ACC112 (cell line): ENCODE data around the gene DUS2.
"Not testable (repeated sequence)": the region's sequence is repeated elsewhere in the genome, so short reads cannot be mapped to it uniquely, and the experiment has no call there.

ENCODE experiments used
- H2AFZ ChIP-seq: fragments of 200-600 bp; sonication (generic); one replicate; pipeline ENCODE4 v1.6.0; 2017; ENCODE audit warnings: antibody characterized with exemption, low read length; ENCODE audit not compliant: unreplicated experiment
- H3K27ac ChIP-seq: fragments of 200-600 bp; sonication (generic); 2 replicates; pipeline ENCODE4 v1.5.1; 2014; ENCODE audit warnings: low read depth, mild to moderate bottlenecking, antibody characterized with exemption, low read length, moderate library complexity
- H3K27me3 ChIP-seq: fragments of 200-600 bp; sonication (generic); 2 replicates; pipeline ENCODE4 v1.6.1; 2014; ENCODE audit warnings: mild to moderate bottlenecking, antibody characterized with exemption, low read length, moderate library complexity, mixed read lengths; ENCODE audit not compliant: insufficient read depth
- H3K36me3 ChIP-seq: fragments of 200-600 bp; sonication (generic); 2 replicates; pipeline ENCODE4 v1.6.1; 2016; ENCODE audit warnings: mild to moderate bottlenecking, antibody characterized with exemption, low read length, moderate library complexity, mixed read lengths; ENCODE audit not compliant: insufficient read depth
- H3K4me1 ChIP-seq: fragments of 200-600 bp; sonication (generic); one replicate; pipeline ENCODE4 v1.6.1; 2016; ENCODE audit warnings: low read length, mixed read lengths; ENCODE audit not compliant: insufficient read depth, unreplicated experiment, control insufficient read depth
- H3K4me3 ChIP-seq: fragments of 200-600 bp; sonication (generic); 2 replicates; pipeline ENCODE4 v1.5.1; 2014; ENCODE audit warnings: mild to moderate bottlenecking, low read depth, low read length
- H3K79me2 ChIP-seq: fragments of 200-600 bp; sonication (generic); one replicate; pipeline ENCODE4 v1.6.0; 2016; ENCODE audit warnings: low read length; ENCODE audit not compliant: control insufficient read depth, unreplicated experiment, insufficient read depth

Gene DUS2

GRCh38 chr16:68093816-68094613, 70.9 kb downstream of the DUS2 start:
- Histone ChIP-seq H3K4me1 (peaks cover 51% of the 10 kb centered on the region), H3K27ac (peak overlapping the region; percentile 29; the same call in 1 of the 2 replicates), H2AFZ (no peak overlapping the region)

GRCh38 chr16:68094614-68094934, 71.5 kb downstream of the DUS2 start:
- H3K27ac ChIP-seq, result no peak overlapping the region
- peaks cover 91% of the 10 kb centered on the region for H3K79me2 ChIP-seq
- H3K4me3 ChIP-seq, result no peak overlapping the region
- H3K4me1 ChIP-seq, result peaks cover 48% of the 10 kb centered on the region
- H3K27me3 ChIP-seq, result no peaks in the 10 kb centered on the region
- no peak overlapping the region for H2AFZ ChIP-seq
- H3K36me3 ChIP-seq, result no peaks in the 10 kb centered on the region

More at GRCh38 chr16:68093816-68094613, 70.9 kb downstream of the DUS2 start:
- H3K79me2 ChIP-seq, result peaks cover 94% of the 10 kb centered on the region
- H3K36me3 ChIP-seq, result no peaks in the 10 kb centered on the region
- H3K4me3 ChIP-seq, result no peak overlapping the region
- H3K27me3 ChIP-seq, result no peaks in the 10 kb centered on the region

GRCh38 chr16:68096491-68096890, 73.4 kb downstream of the DUS2 start:
- Histone ChIP-seq H3K27me3 (no peaks in the 10 kb centered on the region), H3K36me3 (no peaks in the 10 kb centered on the region), H3K4me1 (peaks cover 30% of the 10 kb centered on the region), H2AFZ (no peak overlapping the region), H3K27ac (no peak overlapping the region), H3K79me2 (peaks cover 91% of the 10 kb centered on the region), H3K4me3 (no peak overlapping the region)

- H2AFZ ChIP-seq, result no peak overlapping the region
- no peaks in the 10 kb centered on the region for H3K27me3 ChIP-seq
- H3K4me1 ChIP-seq, result peaks cover 24% of the 10 kb centered on the region
- H3K36me3 ChIP-seq, result no peaks in the 10 kb centered on the region
- no peak overlapping the region for H3K27ac ChIP-seq
- no peak overlapping the region for H3K4me3 ChIP-seq
- H3K79me2 ChIP-seq, result peaks cover 90% of the 10 kb centered on the region
These were observed 74.0 kb downstream of the DUS2 start for GRCh38 chr16:68097088-68097487.

GRCh38 chr16:68097895-68098294, 74.8 kb downstream of the DUS2 start:
- H3K79me2 ChIP-seq, result peaks cover 89% of the 10 kb centered on the region
- H3K4me3 ChIP-seq, result no peak overlapping the region
- no peak overlapping the region for H2AFZ ChIP-seq
- H3K27me3 ChIP-seq, result no peaks in the 10 kb centered on the region
- no peak overlapping the region for H3K27ac ChIP-seq
- no peaks in the 10 kb centered on the region for H3K36me3 ChIP-seq
- H3K4me1 ChIP-seq, result peaks cover 20% of the 10 kb centered on the region

GRCh38 chr16:68100488-68100887, 77.4 kb downstream of the DUS2 start:
- H2AFZ ChIP-seq, result no peak overlapping the region
- no peak overlapping the region for H3K4me3 ChIP-seq
- H3K36me3 ChIP-seq, result no peaks in the 10 kb centered on the region
- H3K27ac ChIP-seq, result no peak overlapping the region
- no peaks in the 10 kb centered on the region for H3K4me1 ChIP-seq
- H3K27me3 ChIP-seq, result no peaks in the 10 kb centered on the region
- peaks cover 87% of the 10 kb centered on the region for H3K79me2 ChIP-seq

GRCh38 chr16:68105611-68106010, 82.5 kb downstream of the DUS2 start:
- Histone ChIP-seq H3K4me1 (no peaks in the 10 kb centered on the region), H3K79me2 (peaks cover 80% of the 10 kb centered on the region), H2AFZ (no peak overlapping the region), H3K27me3 (no peaks in the 10 kb centered on the region), H3K36me3 (no peaks in the 10 kb centered on the region), H3K27ac (no peak overlapping the region), H3K4me3 (no peak overlapping the region)

- not testable (repeated sequence) for H2AFZ ChIP-seq, H3K4me3 ChIP-seq, H3K4me1 ChIP-seq, H3K36me3 ChIP-seq, H3K27ac ChIP-seq, H3K27me3 ChIP-seq
- H3K79me2 ChIP-seq, result peaks cover 81% of the 10 kb centered on the region
These were observed 84.3 kb downstream of the DUS2 start for GRCh38 chr16:68107230-68107928.

- not testable (repeated sequence) for H2AFZ ChIP-seq, H3K27me3 ChIP-seq, H3K36me3 ChIP-seq, H3K27ac ChIP-seq, H3K4me1 ChIP-seq, H3K4me3 ChIP-seq
- peaks cover 81% of the 10 kb centered on the region for H3K79me2 ChIP-seq
These were observed 86.1 kb downstream of the DUS2 start for GRCh38 chr16:68109156-68109555.

- not testable (repeated sequence) for H3K4me1 ChIP-seq, H3K36me3 ChIP-seq, H3K27ac ChIP-seq, H3K27me3 ChIP-seq, H3K4me3 ChIP-seq, H2AFZ ChIP-seq
- H3K79me2 ChIP-seq, result peaks cover 78% of the 10 kb centered on the region
These were observed 87.5 kb downstream of the DUS2 start for GRCh38 chr16:68110611-68111010.

- Histone ChIP-seq H2AFZ (no peak overlapping the region), H3K79me2 (peaks cover 79% of the 10 kb centered on the region), H3K27ac (no peak overlapping the region), H3K4me3 (no peak overlapping the region), H3K36me3 (no peaks in the 10 kb centered on the region), H3K27me3 (no peaks in the 10 kb centered on the region), H3K4me1 (no peaks in the 10 kb centered on the region)
These were observed 88.3 kb downstream of the DUS2 start for GRCh38 chr16:68111379-68111778.
